ENCODE measurements around the gene KRTAP6-3. TPM values are rescaled to one million over a fixed set of nuclear protein-coding genes. Genes with fewer than 3 reads are reported as not detected.

KRTAP6-3 gene
- total RNA-seq, 1 donor from 2014 or later = not detected

DNA sequence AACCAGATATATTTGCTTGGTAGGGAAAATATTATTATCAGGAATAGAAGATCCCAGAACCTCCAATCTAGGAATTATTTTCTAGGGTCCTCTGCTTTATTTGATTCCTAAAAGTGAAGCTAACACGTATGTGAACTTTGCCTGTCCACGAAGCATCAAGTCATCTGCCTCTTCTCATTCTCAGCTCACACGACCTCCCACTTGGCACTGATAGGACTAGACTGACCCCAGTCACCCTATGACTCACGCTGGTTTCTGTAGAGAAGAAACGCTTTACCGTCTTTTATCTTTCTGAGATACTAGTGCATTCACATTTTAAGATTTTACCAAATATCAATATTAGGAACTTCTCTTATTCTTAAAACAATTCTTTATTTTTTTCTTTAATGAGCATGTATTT is 29.2 kb upstream of the KRTAP6-3 start:
- no peak for DNase-seq (ENCODE audit: low spot score)
- peaks cover 6% of the 10 kb centered on the region for H3K9me3 Mint-ChIP-seq (ENCODE audit: low read depth)
- H3K27me3 Mint-ChIP-seq (ENCODE audit: low read depth) = no peaks in the 10 kb centered on the region
- no peak overlapping the region for H3K4me3 Mint-ChIP-seq (ENCODE audit: unreplicated experiment)
- TF ChIP-seq, protein P1, sequence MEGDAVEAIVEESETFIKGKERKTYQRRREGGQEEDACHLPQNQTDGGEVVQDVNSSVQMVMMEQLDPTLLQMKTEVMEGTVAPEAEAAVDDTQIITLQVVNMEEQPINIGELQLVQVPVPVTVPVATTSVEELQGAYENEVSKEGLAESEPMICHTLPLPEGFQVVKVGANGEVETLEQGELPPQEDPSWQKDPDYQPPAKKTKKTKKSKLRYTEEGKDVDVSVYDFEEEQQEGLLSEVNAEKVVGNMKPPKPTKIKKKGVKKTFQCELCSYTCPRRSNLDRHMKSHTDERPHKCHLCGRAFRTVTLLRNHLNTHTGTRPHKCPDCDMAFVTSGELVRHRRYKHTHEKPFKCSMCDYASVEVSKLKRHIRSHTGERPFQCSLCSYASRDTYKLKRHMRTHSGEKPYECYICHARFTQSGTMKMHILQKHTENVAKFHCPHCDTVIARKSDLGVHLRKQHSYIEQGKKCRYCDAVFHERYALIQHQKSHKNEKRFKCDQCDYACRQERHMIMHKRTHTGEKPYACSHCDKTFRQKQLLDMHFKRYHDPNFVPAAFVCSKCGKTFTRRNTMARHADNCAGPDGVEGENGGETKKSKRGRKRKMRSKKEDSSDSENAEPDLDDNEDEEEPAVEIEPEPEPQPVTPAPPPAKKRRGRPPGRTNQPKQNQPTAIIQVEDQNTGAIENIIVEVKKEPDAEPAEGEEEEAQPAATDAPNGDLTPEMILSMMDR (IDR thresholded peaks at IDR 0.05) = no peak
- no peak overlapping the region for H3K27ac Mint-ChIP-seq (ENCODE audit: unreplicated experiment)
- H3K36me3 Mint-ChIP-seq (ENCODE audit: low read depth) = no peaks in the 10 kb centered on the region
- H3K4me1 Mint-ChIP-seq (ENCODE audit: low read depth) = no peaks in the 10 kb centered on the region

DNA sequence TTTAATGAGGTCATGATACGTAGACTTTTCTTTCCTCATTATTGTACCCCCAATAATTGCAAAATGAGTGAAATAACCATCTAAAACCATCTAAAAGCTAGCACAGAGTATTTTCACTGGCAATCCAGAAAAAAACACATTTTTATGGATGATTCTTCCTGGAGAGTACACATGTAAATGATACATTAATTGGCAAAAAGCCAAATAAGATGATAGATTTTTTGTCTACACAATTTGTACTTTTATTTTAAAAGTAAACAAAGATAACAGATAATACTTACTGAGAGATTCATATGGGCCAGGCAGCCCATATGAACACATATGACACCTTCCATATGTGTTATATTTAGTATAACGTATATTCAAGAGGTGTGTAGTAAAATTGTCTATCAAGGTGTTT is 28.6 kb upstream of the KRTAP6-3 start:
- H3K27ac Mint-ChIP-seq (ENCODE audit: unreplicated experiment) = no peak overlapping the region
- no peak for DNase-seq (ENCODE audit: low spot score)
- H3K4me1 Mint-ChIP-seq (ENCODE audit: low read depth) = no peaks in the 10 kb centered on the region
- no peaks in the 10 kb centered on the region for H3K36me3 Mint-ChIP-seq (ENCODE audit: low read depth)
- no peak overlapping the region for H3K4me3 Mint-ChIP-seq (ENCODE audit: unreplicated experiment)
- peaks cover 6% of the 10 kb centered on the region for H3K9me3 Mint-ChIP-seq (ENCODE audit: low read depth)
- H3K27me3 Mint-ChIP-seq (ENCODE audit: low read depth) = no peaks in the 10 kb centered on the region
- TF ChIP-seq, protein P1 (IDR thresholded peaks at IDR 0.05) = no peak

DNA sequence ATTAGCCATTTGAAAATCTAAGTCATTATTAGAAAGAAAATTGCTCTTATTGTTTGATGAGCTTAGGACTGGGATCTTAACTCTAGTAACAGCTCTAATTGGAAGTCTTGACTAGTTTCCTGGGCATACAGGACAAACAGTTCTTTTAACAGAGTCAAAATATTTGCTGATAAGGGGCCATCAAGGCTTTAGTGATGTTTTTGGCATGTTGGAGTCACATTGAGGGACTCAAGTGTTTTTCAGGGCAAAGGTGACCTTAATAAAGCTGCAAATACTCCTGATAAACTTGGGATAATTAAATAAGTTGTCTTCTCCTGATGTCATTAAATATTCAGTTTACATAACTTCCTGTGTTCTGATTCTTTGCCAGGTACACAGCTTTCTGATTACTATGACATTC is 24.6 kb upstream of the KRTAP6-3 start:
- no peak overlapping the region for H3K27ac Mint-ChIP-seq (ENCODE audit: unreplicated experiment)
- peaks cover 9% of the 10 kb centered on the region for H3K9me3 Mint-ChIP-seq (ENCODE audit: low read depth)

DNA sequence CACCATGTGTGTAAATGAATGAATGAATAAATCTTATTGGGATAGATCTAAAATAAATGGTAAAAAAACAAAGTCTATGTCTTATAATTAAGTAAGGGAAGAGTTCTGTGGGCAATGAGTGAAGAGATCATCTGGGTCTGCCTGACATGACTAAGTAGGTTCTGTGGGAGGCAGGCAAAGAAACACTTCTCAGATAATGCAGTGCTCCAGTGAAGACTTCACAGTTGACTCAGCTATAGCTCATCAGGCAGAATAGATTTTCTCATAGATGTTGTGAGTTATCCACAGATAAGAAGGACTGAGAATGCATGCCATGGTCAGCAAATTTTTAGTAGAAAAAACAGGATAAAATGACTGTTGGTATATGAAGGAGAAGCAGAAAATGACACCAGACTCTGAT is 14.5 kb upstream of the KRTAP6-3 start:
- Mint-ChIP-seq H3K27me3 (ENCODE audit: low read depth) (no peaks in the 10 kb centered on the region), H3K4me1 (ENCODE audit: low read depth) (no peaks in the 10 kb centered on the region), H3K36me3 (ENCODE audit: low read depth) (no peaks in the 10 kb centered on the region), H3K27ac (ENCODE audit: unreplicated experiment) (no peak overlapping the region), H3K9me3 (ENCODE audit: low read depth) (peaks cover 6% of the 10 kb centered on the region), H3K4me3 (ENCODE audit: unreplicated experiment) (no peak overlapping the region)
- no peak for DNase-seq (ENCODE audit: low spot score)
- TF ChIP-seq, protein P1 (IDR thresholded peaks at IDR 0.05) = no peak

More for the DNA sequence above, 24.6 kb upstream of the KRTAP6-3 start:
- Mint-ChIP-seq H3K4me1 (ENCODE audit: low read depth) (no peaks in the 10 kb centered on the region), H3K27me3 (ENCODE audit: low read depth) (no peaks in the 10 kb centered on the region), H3K36me3 (ENCODE audit: low read depth) (no peaks in the 10 kb centered on the region), H3K4me3 (ENCODE audit: unreplicated experiment) (no peak overlapping the region)
- no peak for DNase-seq (ENCODE audit: low spot score)
- TF ChIP-seq, protein P1 (IDR thresholded peaks at IDR 0.05) = no peak

DNA sequence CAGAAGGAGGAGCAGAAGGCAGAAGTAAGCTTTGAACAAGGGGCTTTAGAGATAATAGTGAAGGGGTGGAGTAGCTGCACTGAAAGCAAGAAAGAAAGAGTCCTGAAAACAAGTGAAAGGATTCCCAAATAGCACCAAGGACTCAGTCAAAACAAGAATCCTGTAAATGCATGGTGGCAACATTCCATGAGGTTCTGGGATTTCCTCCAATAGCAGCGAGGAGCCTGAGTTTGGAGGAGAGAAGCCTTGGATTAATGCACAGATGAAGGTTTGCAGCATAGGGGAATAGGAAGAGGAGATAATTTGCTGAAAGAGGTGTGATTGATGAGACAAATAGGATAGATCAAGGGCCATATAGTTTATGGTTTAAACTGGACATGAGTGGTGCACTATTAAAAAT is 12.9 kb upstream of the KRTAP6-3 start:
- no peak for DNase-seq (ENCODE audit: low spot score)
- no peaks in the 10 kb centered on the region for H3K4me1 Mint-ChIP-seq (ENCODE audit: low read depth)
- H3K9me3 Mint-ChIP-seq (ENCODE audit: low read depth) = peaks cover 9% of the 10 kb centered on the region
- no peak overlapping the region for H3K27ac Mint-ChIP-seq (ENCODE audit: unreplicated experiment)
- H3K4me3 Mint-ChIP-seq (ENCODE audit: unreplicated experiment) = no peak overlapping the region
- TF ChIP-seq, protein P1 (IDR thresholded peaks at IDR 0.05) = no peak
- no peaks in the 10 kb centered on the region for H3K36me3 Mint-ChIP-seq (ENCODE audit: low read depth)
- H3K27me3 Mint-ChIP-seq (ENCODE audit: low read depth) = no peaks in the 10 kb centered on the region
